Measurements from ENCODE around the gene GJA5.
"Not testable (repeated sequence)": the region's sequence is repeated elsewhere in the genome, so short reads cannot be mapped to it uniquely, and the experiment has no call there.

GJA5 gene

GRCh38 chr1:147762233-147763024, 2.0 kb upstream of the GJA5 start:
- DNase-seq: no peak

GRCh38 chr1:147758379-147759100, 1.9 kb downstream of the GJA5 start:
- no peak for DNase-seq

GRCh38 chr1:147757015-147757990, 3.1 kb downstream of the GJA5 start:
- no peak for DNase-seq

GRCh38 chr1:147756341-147756740, 4.1 kb downstream of the GJA5 start:
- no peak for DNase-seq

GRCh38 chr1:147754661-147755060, 5.7 kb downstream of the GJA5 start:
- no peak for DNase-seq

GRCh38 chr1:147753081-147753480, 7.3 kb downstream of the GJA5 start:
- no peak for DNase-seq

- no peak for DNase-seq
Observed at GRCh38 chr1:147752511-147752910, 7.9 kb downstream of the GJA5 start.

GRCh38 chr1:147751346-147751745, 9.1 kb downstream of the GJA5 start:
- no peak for DNase-seq

GRCh38 chr1:147750618-147751217, 9.7 kb downstream of the GJA5 start:
- no peak for DNase-seq

GRCh38 chr1:147749792-147750191, 10.6 kb downstream of the GJA5 start:
- no peak for DNase-seq

GRCh38 chr1:147748676-147749350, 11.6 kb downstream of the GJA5 start:
- DNase-seq: no peak

- no peak for DNase-seq
Observed at GRCh38 chr1:147747966-147748365, 12.4 kb downstream of the GJA5 start.

- no peak for DNase-seq
Observed at GRCh38 chr1:147745271-147745670, 15.1 kb downstream of the GJA5 start.

GRCh38 chr1:147741065-147741464, 19.3 kb downstream of the GJA5 start:
- DNase-seq: no peak

GRCh38 chr1:147740391-147740790, 20.0 kb downstream of the GJA5 start:
- DNase-seq: no peak

- DNase-seq: no peak
Observed at GRCh38 chr1:147738739-147739476, 21.5 kb downstream of the GJA5 start.

GRCh38 chr1:147738129-147738528, 22.3 kb downstream of the GJA5 start:
- DNase-seq: no peak

GRCh38 chr1:147736883-147737282, 23.5 kb downstream of the GJA5 start:
- no peak for DNase-seq

GRCh38 chr1:147735423-147735822, 25.0 kb downstream of the GJA5 start:
- no peak for DNase-seq

- not testable (repeated sequence) for DNase-seq
Observed at GRCh38 chr1:147734291-147734841, 26.0 kb downstream of the GJA5 start.

GRCh38 chr1:147729315-147729714, 31.1 kb downstream of the GJA5 start:
- DNase-seq: no peak

All from effector CD8-positive, alpha-beta T cell (primary cell).